OCI-LY7 (cell line): ENCODE results near the gene IL1RAPL1. TPM values are rescaled to one million over a fixed set of nuclear protein-coding genes. Genes with fewer than 3 reads are reported as not detected.

Source experiments
- BruUV-seq: library from RNA; stranded (reverse); fragments of 400-500 nt; replicated peaks from 2 replicates; lab custom pipeline; 2021; lab: Mats Ljungman, UMichigan
- CTCF ChIA-PET: fragments of 300-600 bp; sonication (Branson Sonifier 250); formaldehyde crosslinking; loops from one replicate; lab custom pipeline; 2022; ENCODE audit warnings: antibody characterized with exemption; ENCODE audit not compliant: unreplicated experiment; lab: Charles Lee
- POLR2A ChIA-PET: fragments of 300-600 bp; sonication (Branson Sonifier 250); formaldehyde crosslinking; loops from one replicate; lab custom pipeline; 2022; ENCODE audit warnings: antibody characterized with exemption; lab: Charles Lee
- DNase-seq: peaks from one replicate; pipeline ENCODE4 v3.0.0-alpha.2; 2015; ENCODE audit warnings: low spot score
- H2AFZ ChIP-seq: fragments of 200-600 bp; sonication (generic), shearing (Covaris generic); 2 replicates; pipeline ENCODE4 v1.6.1; 2014; ENCODE audit warnings: mild to moderate bottlenecking, antibody characterized with exemption, low read length, moderate library complexity
- H3K27ac ChIP-seq: fragments of 200-600 bp; sonication (generic); 2 replicates; pipeline ENCODE4 v1.5.1; 2014; ENCODE audit warnings: mixed run types, low read depth, mild to moderate bottlenecking, moderate library complexity, low read length, inconsistent platforms; ENCODE audit not compliant: poor library complexity, severe bottlenecking
- H3K36me3 ChIP-seq: fragments of 200-600 bp; sonication (generic); 2 replicates; pipeline ENCODE4 v1.6.1; 2014; ENCODE audit warnings: mild to moderate bottlenecking, antibody characterized with exemption, low read length, moderate library complexity, mixed read lengths; ENCODE audit not compliant: insufficient read depth
- H3K4me1 ChIP-seq: fragments of 200-600 bp; sonication (generic); 2 replicates; pipeline ENCODE4 v1.5.1; 2014; ENCODE audit warnings: mild to moderate bottlenecking, low read length; ENCODE audit not compliant: insufficient read depth, poor library complexity, severe bottlenecking
- H3K4me2 ChIP-seq: fragments of 200-600 bp; sonication (generic); 2 replicates; pipeline ENCODE4 v1.6.1; 2014; ENCODE audit warnings: mild to moderate bottlenecking, low read length
- H3K4me3 ChIP-seq: fragments of 200-600 bp; sonication (generic); 2 replicates; pipeline ENCODE4 v1.5.1; 2014; ENCODE audit warnings: mild to moderate bottlenecking, low read depth, low read length; ENCODE audit not compliant: poor library complexity, severe bottlenecking
- H3K79me2 ChIP-seq: fragments of 200-600 bp; sonication (generic); 2 replicates; pipeline ENCODE4 v1.6.1; 2016; ENCODE audit warnings: low read depth, mild to moderate bottlenecking, low read length, moderate library complexity, mixed read lengths; ENCODE audit not compliant: insufficient read depth
- H3K9me2 ChIP-seq: fragments of 200-600 bp; sonication (generic); 2 replicates; pipeline ENCODE4 v1.6.1; 2016; ENCODE audit warnings: mild to moderate bottlenecking, low read length, mixed read lengths; ENCODE audit not compliant: insufficient read depth
- H3K9me3 ChIP-seq: fragments of 200-600 bp; sonication (generic); 2 replicates; pipeline ENCODE4 v1.6.1; 2014; ENCODE audit warnings: mild to moderate bottlenecking, mixed run types, low read length, mixed read lengths
- H4K20me1 ChIP-seq: fragments of 200-600 bp; sonication (generic); 2 replicates; pipeline ENCODE4 v1.6.1; 2014; ENCODE audit warnings: mild to moderate bottlenecking, antibody characterized with exemption, low read length, moderate library complexity, mixed read lengths; ENCODE audit not compliant: insufficient read depth
- EZH2phosphoT487 ChIP-seq: fragments of 200-600 bp; sonication (generic); IDR thresholded peaks from 2 replicates; pipeline ENCODE4 v1.6.1; 2018; ENCODE audit warnings: low read depth, borderline replicate concordance, mild to moderate bottlenecking, mixed run types, antibody characterized with exemption, low read length, moderate library complexity, mixed read lengths
- intact Hi-C: fragments of 100-400 bp; cut with micrococcal nuclease; formaldehyde crosslinking; loops from one replicate; pipeline ENCODE4 v1.10.0; 2022; ENCODE audit not compliant: unreplicated experiment
- total RNA-seq, 2 experiments: library from RNA; depleted of rRNA in 1 of 2; stranded (reverse); fragments of >200 nt in 1 of 2; shearing (Covaris generic) in 1 of 2; gene quantifications; 2 replicates each; pipeline ENCODE4 v1.2.3, GENCODE V29; 2014 to 2022
- TF ChIP-seq, protein P1 (sequence below): fragments of 200-600 bp; sonication (generic); conservative IDR thresholded peaks from 2 replicates; pipeline ENCODE4 v1.5.1; 2014; ENCODE audit warnings: mild to moderate bottlenecking, antibody characterized with exemption, low read length, moderate library complexity, mixed read lengths

The IL1RAPL1 gene
- total RNA-seq, 2 experiments from 2014 or later: not detected

DNA sequence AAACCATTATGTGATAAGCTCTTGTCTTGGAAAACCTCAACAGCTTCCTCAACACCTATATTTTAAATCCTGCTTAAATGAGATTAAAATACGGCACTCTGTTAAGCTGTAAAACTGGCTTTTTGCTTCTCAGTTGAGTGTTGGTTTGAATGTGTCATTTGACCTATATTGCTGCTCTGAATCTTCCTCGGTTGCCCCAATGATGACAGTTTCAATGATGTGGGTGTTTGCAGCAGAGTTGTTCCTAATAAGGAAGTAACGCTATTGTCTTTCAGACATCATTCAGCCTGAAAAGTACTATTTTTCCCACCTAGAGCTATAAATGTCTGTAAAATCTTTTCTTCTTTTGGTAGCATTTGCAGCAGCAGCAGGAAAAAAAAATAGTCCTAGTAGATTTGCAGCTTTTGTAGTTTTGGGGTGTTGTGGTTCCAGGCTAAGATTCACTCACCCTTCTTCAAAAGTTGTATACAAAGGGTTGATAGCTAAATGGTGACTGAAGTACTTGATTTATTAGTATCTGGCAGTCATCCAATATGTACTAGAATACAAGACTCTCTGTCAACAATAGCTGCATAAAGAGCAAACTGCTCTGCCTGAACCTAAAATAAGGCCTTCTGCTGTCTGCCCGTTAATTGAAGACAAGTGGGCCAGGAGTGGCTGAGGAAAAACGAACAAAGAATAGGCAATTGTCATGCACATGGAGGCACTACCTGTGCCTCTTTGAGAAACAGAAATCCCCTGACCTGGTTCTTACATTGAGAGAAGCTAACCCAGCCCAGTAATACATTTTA, 333.1 kb downstream of the IL1RAPL1 start:
- intact Hi-C loops: no loop called here
- Histone ChIP-seq H3K9me3 (no peaks in the 10 kb centered on the region), H3K4me1 (no peaks in the 10 kb centered on the region), H3K4me3 (no peak overlapping the region), H3K27ac (no peak overlapping the region), H3K36me3 (no peaks in the 10 kb centered on the region), H3K79me2 (no peaks in the 10 kb centered on the region), H3K4me2 (no peak overlapping the region), H3K9me2 (no peaks in the 10 kb centered on the region), H2AFZ (no peak overlapping the region), H4K20me1 (no peaks in the 10 kb centered on the region)
- DNase-seq: no peak
- BruUV-seq: no TSS peak
- ChIA-PET CTCF (no interaction called here), POLR2A (no interaction called here)
- TF ChIP-seq EZH2phosphoT487: no peak
- TF ChIP-seq, protein P1, sequence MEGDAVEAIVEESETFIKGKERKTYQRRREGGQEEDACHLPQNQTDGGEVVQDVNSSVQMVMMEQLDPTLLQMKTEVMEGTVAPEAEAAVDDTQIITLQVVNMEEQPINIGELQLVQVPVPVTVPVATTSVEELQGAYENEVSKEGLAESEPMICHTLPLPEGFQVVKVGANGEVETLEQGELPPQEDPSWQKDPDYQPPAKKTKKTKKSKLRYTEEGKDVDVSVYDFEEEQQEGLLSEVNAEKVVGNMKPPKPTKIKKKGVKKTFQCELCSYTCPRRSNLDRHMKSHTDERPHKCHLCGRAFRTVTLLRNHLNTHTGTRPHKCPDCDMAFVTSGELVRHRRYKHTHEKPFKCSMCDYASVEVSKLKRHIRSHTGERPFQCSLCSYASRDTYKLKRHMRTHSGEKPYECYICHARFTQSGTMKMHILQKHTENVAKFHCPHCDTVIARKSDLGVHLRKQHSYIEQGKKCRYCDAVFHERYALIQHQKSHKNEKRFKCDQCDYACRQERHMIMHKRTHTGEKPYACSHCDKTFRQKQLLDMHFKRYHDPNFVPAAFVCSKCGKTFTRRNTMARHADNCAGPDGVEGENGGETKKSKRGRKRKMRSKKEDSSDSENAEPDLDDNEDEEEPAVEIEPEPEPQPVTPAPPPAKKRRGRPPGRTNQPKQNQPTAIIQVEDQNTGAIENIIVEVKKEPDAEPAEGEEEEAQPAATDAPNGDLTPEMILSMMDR: no peak

DNA sequence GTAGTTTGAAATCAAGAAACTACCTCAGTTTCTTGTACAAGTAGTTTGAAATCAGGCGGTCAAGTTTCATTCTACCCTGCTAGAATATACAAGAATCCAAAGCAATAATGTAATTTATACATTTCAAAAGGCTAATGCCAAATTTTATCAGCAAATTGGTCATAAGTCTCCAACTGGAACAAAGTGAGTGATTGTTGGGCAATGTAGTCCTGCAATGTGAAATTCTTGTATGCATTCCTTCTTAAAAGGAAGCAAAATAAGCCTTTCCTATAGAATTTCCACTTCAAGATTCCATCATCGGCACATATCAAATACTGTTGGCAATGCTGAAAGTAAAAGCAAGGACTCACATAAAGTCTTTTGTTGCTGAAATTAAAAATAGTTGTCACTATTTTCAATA, 334.9 kb downstream of the IL1RAPL1 start:
- DNase-seq: no peak
- Histone ChIP-seq H4K20me1 (no peaks in the 10 kb centered on the region), H3K4me2 (no peak overlapping the region), H3K36me3 (no peaks in the 10 kb centered on the region), H3K79me2 (no peaks in the 10 kb centered on the region), H3K4me3 (no peak overlapping the region), H2AFZ (no peak overlapping the region), H3K27ac (no peak overlapping the region), H3K9me3 (no peaks in the 10 kb centered on the region), H3K9me2 (no peaks in the 10 kb centered on the region), H3K4me1 (no peaks in the 10 kb centered on the region)
- intact Hi-C loops: no loop called here
- BruUV-seq: no TSS peak
- TF ChIP-seq, protein P1: no peak
- TF ChIP-seq EZH2phosphoT487: no peak
- POLR2A ChIA-PET: no interaction called here
- CTCF ChIA-PET: no interaction called here

DNA sequence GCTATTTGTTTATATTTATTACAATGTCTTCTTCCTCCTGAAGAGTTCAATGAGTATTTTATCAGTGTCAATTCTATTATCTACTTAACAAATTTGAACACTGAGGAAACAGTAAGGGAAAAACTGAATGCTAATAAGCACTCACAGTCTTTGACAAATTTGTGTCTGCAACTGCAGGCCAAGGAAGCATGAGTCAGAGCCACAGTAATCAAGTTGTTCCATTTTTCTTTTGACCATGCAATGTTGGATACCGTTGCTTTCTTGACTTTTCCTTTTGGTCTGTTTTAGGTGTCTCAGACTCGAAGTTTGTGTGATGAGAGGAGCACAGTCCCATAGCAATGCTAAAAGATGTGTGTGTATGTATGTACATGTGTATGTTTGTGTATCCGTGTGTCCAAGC, 359.6 kb downstream of the IL1RAPL1 start:
- TF ChIP-seq EZH2phosphoT487: no peak
- TF ChIP-seq, protein P1: no peak
- ChIA-PET CTCF (no interaction called here), POLR2A (no interaction called here)
- H3K9me3 ChIP-seq: no peaks in the 10 kb centered on the region
- H2AFZ ChIP-seq: no peak overlapping the region
- no TSS peak for BruUV-seq
- no peak overlapping the region for H3K27ac ChIP-seq
- H3K4me2 ChIP-seq: no peak overlapping the region
- no peaks in the 10 kb centered on the region for H3K4me1 ChIP-seq
- no peak overlapping the region for H3K4me3 ChIP-seq
- H3K79me2 ChIP-seq: no peaks in the 10 kb centered on the region
- H3K36me3 ChIP-seq: no peaks in the 10 kb centered on the region
- H4K20me1 ChIP-seq: no peaks in the 10 kb centered on the region
- intact Hi-C loops: no loop called here
- H3K9me2 ChIP-seq: no peaks in the 10 kb centered on the region
- DNase-seq: no peak
